Caco-2 (cell line): ENCODE results near the gene EIF1B. TPM values are rescaled to one million over a fixed set of nuclear protein-coding genes. Genes with fewer than 3 reads are reported as not detected.

Source experiments
- BruUV-seq: library from RNA; stranded (reverse); fragments of 400-500 nt; replicated peaks from 2 replicates; lab custom pipeline; 2021; lab: Mats Ljungman, UMichigan
- CTCF ChIA-PET: fragments of 300-600 bp; sonication (Branson Sonifier 250); formaldehyde crosslinking; loops from one replicate; lab custom pipeline; 2022; ENCODE audit warnings: antibody characterized with exemption; lab: Charles Lee
- POLR2A ChIA-PET: fragments of 300-600 bp; sonication (Branson Sonifier 250); formaldehyde crosslinking; loops from one replicate; lab custom pipeline; 2022; ENCODE audit warnings: antibody characterized with exemption; lab: Charles Lee
- DNase-seq, 2 experiments: peaks; one replicate each; pipeline versions ENCODE4 v3.0.0 to v3.0.0-alpha.2; 2020 to 2022
- H3K27me3 ChIP-seq: replicated peaks from 2 replicates; pipeline ENCODE4 v1.6.0; 2011; ENCODE audit warnings: low read length; ENCODE audit not compliant: control insufficient read depth, insufficient read depth
- H3K36me3 ChIP-seq: 2 replicates; pipeline ENCODE4 v1.5.1; 2011; ENCODE audit warnings: low read length; ENCODE audit not compliant: control insufficient read depth, insufficient read depth
- H3K4me1 ChIP-seq: fragments of 250-450 bp; sonication (Bioruptor Pico); 2 replicates; pipeline ENCODE4 v1.5.1; 2020; ENCODE audit warnings: mild to moderate bottlenecking
- H3K4me3 ChIP-seq: 2 replicates; pipeline ENCODE4 v1.5.1; 2011; ENCODE audit warnings: low read depth, mild to moderate bottlenecking, control low read depth, low read length
- H3K9me3 ChIP-seq: fragments of 250-450 bp; sonication (Bioruptor Pico); 2 replicates; pipeline ENCODE4 v1.5.1; 2020; ENCODE audit warnings: mild to moderate bottlenecking, moderate library complexity
- H3K27ac Mint-ChIP-seq: one replicate; pipeline ENCODE4 v1.8.0; 2022; ENCODE audit warnings: mixed read lengths; ENCODE audit not compliant: unreplicated experiment
- H3K27me3 Mint-ChIP-seq: one replicate; pipeline ENCODE4 v1.8.0; 2022; ENCODE audit warnings: mixed read lengths; ENCODE audit not compliant: insufficient read depth, unreplicated experiment
- H3K36me3 Mint-ChIP-seq: one replicate; pipeline ENCODE4 v1.8.0; 2022; ENCODE audit warnings: mild to moderate bottlenecking, mixed read lengths; ENCODE audit not compliant: insufficient read depth, unreplicated experiment
- H3K4me1 Mint-ChIP-seq: one replicate; pipeline ENCODE4 v1.8.0; 2022; ENCODE audit warnings: low read depth, mixed read lengths; ENCODE audit not compliant: unreplicated experiment
- H3K4me3 Mint-ChIP-seq: one replicate; pipeline ENCODE4 v1.8.0; 2022; ENCODE audit warnings: mild to moderate bottlenecking, moderate library complexity, mixed read lengths; ENCODE audit not compliant: unreplicated experiment
- H3K9me3 Mint-ChIP-seq: one replicate; pipeline ENCODE4 v1.8.0; 2022; ENCODE audit warnings: mixed read lengths; ENCODE audit not compliant: unreplicated experiment
- intact Hi-C: fragments of 100-400 bp; cut with micrococcal nuclease; formaldehyde crosslinking; loops from one replicate; pipeline ENCODE4 v1.10.0; 2022; ENCODE audit not compliant: unreplicated experiment
- total RNA-seq: library from RNA; stranded (reverse); gene quantifications from 2 replicates; pipeline ENCODE4 v1.2.3, GENCODE V29; 2022
- TF ChIP-seq, protein P1 (sequence below), 2 experiments: fragments of 200-600 bp in 1 of 2; IDR thresholded peaks; 1 replicate in 1 of 2; 2 replicates in 1 of 2; pipeline versions ENCODE4 v1.5.1 to v1.8.0; 2011 to 2022; ENCODE audit warnings: antibody characterized with exemption in 1 of 2, control low read depth in 1 of 2, inconsistent platforms in 1 of 2, low read depth in 1 of 2, low read length in 1 of 2, mild to moderate bottlenecking in 1 of 2, moderate library complexity in 1 of 2; ENCODE audit not compliant: insufficient read depth in 1 of 2, severe bottlenecking in 1 of 2, unreplicated experiment in 1 of 2

Gene EIF1B
- total RNA-seq, 1 experiment from 2014 or later = 45.8 TPM

DNA sequence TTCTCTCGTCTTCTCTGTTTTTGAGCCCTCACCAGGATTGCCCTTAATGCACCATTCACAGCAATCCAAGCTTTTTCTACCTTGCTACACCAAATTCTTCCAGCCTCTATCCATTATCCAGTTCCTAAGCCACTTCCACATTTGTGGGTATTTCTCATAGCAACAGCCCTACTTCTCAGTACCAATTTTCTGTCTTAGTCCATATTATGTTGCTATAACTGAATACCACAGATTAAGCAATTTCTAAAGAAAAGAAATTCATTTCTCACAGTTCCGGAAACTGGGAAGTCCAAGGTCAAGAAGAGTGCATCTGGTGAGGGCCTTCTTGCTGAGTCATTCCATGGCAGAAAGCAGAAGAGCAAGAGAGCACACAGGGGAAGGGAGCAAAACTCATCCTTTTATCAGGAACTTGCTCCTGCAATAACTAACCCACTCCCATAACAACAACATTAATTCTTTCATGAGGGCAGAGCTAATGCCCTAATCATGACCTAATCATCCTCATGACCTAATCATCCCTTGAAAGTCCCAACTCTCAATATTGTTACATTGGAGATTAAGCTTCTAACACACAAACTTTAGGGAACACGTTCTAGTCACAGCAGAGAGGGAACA lies 9.7 kb upstream of the EIF1B start:
- intact Hi-C loops = no loop called here
- BruUV-seq = no TSS peak
- Histone ChIP-seq H3K36me3 (no peaks in the 10 kb centered on the region), H3K4me3 (no peak overlapping the region), H3K27me3 (no peaks in the 10 kb centered on the region), H3K4me1 (no peaks in the 10 kb centered on the region), H3K9me3 (no peaks in the 10 kb centered on the region)
- POLR2A ChIA-PET = interaction anchor here (1.0 kb wide), 1 partner anchor 9 kb away, joined by 3 read pairs; no protein-coding TSS in a partner anchor
- Mint-ChIP-seq H3K36me3 (no peaks in the 10 kb centered on the region), H3K4me1 (no peaks in the 10 kb centered on the region), H3K27ac (no peak overlapping the region), H3K27me3 (no peaks in the 10 kb centered on the region), H3K9me3 (no peaks in the 10 kb centered on the region), H3K4me3 (no peak overlapping the region)
- CTCF ChIA-PET = no interaction called here
- DNase-seq = no peak
- TF ChIP-seq, protein P1, sequence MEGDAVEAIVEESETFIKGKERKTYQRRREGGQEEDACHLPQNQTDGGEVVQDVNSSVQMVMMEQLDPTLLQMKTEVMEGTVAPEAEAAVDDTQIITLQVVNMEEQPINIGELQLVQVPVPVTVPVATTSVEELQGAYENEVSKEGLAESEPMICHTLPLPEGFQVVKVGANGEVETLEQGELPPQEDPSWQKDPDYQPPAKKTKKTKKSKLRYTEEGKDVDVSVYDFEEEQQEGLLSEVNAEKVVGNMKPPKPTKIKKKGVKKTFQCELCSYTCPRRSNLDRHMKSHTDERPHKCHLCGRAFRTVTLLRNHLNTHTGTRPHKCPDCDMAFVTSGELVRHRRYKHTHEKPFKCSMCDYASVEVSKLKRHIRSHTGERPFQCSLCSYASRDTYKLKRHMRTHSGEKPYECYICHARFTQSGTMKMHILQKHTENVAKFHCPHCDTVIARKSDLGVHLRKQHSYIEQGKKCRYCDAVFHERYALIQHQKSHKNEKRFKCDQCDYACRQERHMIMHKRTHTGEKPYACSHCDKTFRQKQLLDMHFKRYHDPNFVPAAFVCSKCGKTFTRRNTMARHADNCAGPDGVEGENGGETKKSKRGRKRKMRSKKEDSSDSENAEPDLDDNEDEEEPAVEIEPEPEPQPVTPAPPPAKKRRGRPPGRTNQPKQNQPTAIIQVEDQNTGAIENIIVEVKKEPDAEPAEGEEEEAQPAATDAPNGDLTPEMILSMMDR (IDR thresholded peaks at IDR 0.05; ENCODE audit: insufficient read depth in 1 of 2, low read depth in 1 of 2, low read length in 1 of 2, severe bottlenecking in 1 of 2, unreplicated experiment in 1 of 2) = no peak

DNA sequence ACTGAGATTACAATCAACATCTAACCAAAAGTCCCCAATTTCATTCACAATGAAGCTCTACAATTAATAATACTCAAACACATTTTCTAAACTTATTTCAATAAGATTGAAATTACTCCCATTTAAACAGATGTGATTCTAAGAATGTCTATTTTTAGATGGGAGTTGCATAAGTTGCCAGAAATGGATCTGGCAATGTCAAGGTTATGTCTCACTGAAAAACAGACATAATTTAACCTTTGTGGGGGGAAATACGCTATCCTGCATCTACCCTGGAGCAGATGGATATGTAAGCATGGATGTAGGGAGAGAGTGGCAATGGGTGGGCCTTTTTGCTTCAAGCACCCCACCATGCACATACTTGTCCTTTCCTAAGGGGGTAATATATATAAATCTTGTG lies 6.7 kb upstream of the EIF1B start:
- H3K4me3 ChIP-seq = no peak overlapping the region
- no peaks in the 10 kb centered on the region for H3K4me1 ChIP-seq
- H3K9me3 Mint-ChIP-seq = no peaks in the 10 kb centered on the region
- no peaks in the 10 kb centered on the region for H3K36me3 Mint-ChIP-seq
- no peaks in the 10 kb centered on the region for H3K27me3 ChIP-seq
- no peak overlapping the region for H3K4me3 Mint-ChIP-seq
- H3K27me3 Mint-ChIP-seq = no peaks in the 10 kb centered on the region
- no peaks in the 10 kb centered on the region for H3K36me3 ChIP-seq
- DNase-seq = no peak
- intact Hi-C loops = no loop called here
- no peaks in the 10 kb centered on the region for H3K9me3 ChIP-seq
- ChIA-PET CTCF (no interaction called here), POLR2A (no interaction called here)
- H3K4me1 Mint-ChIP-seq = no peaks in the 10 kb centered on the region
- H3K27ac Mint-ChIP-seq = no peak overlapping the region
- no TSS peak for BruUV-seq
- TF ChIP-seq, protein P1 (IDR thresholded peaks at IDR 0.05; ENCODE audit: insufficient read depth in 1 of 2, low read depth in 1 of 2, low read length in 1 of 2, severe bottlenecking in 1 of 2, unreplicated experiment in 1 of 2) = no peak

DNA sequence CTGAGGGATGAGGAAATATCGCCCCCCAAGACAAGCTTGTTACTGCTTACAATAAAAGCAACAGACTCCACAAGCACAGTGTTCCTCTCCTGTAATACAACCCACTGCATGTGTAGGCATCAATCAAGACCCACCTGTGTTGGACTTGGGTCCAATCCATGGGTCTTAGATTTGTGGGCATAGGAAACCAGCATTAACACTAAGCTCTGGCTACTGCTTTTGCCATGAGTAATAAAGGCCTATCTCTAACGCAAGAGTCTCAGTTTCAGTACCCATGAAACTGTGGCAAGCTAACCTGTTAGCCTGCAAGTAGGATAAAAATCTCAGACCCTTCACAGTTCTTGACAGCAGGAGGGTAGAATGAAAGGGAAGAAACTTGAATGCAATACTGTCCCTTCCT lies 5.2 kb upstream of the EIF1B start:
- TF ChIP-seq, protein P1 (IDR thresholded peaks at IDR 0.05; ENCODE audit: insufficient read depth in 1 of 2, low read depth in 1 of 2, low read length in 1 of 2, severe bottlenecking in 1 of 2, unreplicated experiment in 1 of 2) = no peak

More for the DNA sequence above, 5.2 kb upstream of the EIF1B start:
- DNase-seq = no peak
- H3K4me3 ChIP-seq = no peak overlapping the region
- BruUV-seq = no TSS peak
- no peaks in the 10 kb centered on the region for H3K36me3 ChIP-seq
- Mint-ChIP-seq H3K27me3 (no peaks in the 10 kb centered on the region), H3K4me3 (no peak overlapping the region), H3K9me3 (no peaks in the 10 kb centered on the region), H3K4me1 (no peaks in the 10 kb centered on the region), H3K36me3 (no peaks in the 10 kb centered on the region), H3K27ac (no peak overlapping the region)
- H3K27me3 ChIP-seq = no peaks in the 10 kb centered on the region
- intact Hi-C loops = no loop called here
- no peaks in the 10 kb centered on the region for H3K9me3 ChIP-seq
- ChIA-PET POLR2A (no interaction called here), CTCF (no interaction called here)
- no peaks in the 10 kb centered on the region for H3K4me1 ChIP-seq
